HG03457 (cell line): ENCODE measurements around the gene HOXA13.

Experiments used
- ATAC-seq: cut with Tn5 transposase; IDR thresholded peaks from one replicate; pipeline ENCODE4 v1.9.1; 2021; ENCODE audit warnings: moderate number of reproducible peaks; ENCODE audit not compliant: unreplicated experiment

The HOXA13 gene

DNA sequence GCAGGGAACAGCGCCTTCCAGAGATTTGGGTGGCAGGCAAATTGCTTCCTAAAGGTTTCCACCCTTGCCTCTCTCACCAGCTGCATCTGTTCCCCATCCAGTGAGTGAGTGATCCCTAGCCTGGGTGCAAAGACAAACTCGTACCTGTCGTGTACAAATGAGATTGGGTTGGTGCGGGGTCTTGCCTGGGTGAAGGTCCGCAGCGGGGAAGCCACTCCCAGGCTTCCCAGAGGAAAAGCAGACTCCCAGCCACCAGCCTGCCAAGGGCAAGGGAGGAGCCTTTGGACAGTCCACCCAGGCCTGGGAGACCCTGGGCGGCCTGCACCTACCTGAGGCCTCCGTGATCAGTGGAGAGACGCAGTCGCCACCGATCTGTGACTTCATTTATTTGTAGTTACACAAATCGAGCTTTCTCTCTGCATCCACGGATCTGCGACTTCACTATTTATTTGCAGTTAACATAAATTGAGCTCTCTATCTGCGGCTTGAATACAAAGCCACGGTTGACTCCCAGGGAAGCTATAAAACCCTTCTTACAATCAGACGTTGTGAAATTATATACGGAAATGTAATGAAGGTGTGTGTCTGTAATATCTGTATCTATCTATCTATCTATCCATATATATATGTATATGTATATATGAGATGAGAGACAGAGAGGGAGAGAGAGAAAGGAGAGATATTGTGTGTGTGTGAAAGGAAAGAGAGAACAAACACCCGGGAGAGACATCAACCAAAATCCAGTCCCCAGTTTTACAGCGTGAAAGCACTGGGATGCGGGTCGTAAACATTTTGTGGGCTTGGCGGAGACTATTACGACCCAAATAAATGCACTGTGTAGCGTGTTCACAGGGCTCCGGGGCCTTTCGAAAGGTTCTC lies 40.4 kb downstream of the HOXA13 start:
- no peak for ATAC-seq

DNA sequence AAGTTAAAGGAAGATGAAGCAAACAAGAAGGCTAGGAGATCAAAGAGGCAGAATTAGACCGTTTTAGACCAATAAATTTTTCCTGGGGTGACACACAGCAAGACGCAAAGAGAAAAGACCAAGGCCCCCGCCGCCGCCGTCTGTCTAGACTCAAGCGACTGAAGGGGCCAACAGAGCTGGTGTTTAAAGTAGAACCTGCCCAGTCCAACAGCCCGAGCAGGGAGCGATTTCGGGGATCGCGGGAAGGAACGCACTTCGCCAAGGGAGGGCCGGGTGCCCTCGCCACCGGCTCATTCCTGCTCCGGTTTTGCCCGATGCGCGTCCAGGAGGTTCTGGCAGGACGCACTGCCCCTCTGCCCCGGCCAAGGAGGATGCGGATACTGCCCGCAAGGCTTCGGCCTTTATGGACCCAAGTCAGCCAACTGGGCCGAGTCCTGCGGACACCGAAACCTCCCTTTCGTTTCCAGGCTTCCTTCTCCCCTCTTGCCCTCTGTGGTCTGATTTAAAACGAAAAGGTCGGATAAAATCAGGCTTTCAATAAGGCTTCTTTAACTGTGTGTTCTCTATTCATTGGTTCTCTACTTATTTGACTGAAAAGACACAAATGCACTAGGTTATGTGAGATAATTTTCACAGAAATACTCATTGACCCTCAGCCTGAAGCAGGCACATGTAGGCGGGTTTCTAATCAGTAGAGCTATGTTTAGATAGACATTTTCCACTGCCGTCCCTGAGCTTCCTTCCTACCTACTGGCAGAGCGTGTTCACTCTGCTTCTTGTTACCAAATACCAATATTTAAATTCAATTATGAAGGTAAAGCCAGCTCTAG lies 41.2 kb downstream of the HOXA13 start:
- ATAC-seq = no peak

DNA sequence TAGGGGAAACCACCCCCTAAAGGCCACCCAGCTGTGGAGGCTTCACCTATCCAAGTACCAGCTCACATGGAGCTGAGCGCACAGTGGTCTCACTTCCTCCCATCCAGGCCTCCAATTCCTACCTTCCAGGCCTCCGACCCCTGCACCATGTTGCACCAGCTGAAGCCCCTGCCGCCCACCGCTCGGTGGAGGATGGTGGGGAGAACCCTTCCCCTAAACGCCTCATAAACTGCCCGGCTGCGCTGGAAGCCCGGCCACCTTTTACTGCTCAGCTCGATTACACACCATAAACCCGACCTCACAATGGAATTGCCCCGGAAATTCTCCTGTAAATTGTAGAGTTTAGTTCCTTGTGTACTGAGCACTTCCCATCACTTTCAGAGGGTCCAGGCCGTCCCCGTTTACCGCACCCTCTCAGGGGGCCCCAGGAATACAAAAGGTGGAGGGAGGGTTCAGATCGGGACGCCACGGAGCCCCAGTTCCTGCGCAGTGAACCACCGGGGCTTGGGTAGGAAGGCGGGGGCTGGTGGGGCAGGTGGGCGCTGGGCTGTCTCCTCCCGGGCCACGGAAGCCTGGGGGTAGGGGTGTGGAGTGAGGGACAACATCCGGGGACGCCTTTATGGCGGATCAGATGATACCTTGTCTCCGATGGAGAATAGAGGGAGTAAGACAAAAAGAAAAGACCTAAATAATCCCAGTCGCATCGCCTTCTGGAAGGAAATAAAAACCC lies 42.0 kb downstream of the HOXA13 start:
- no peak for ATAC-seq

DNA sequence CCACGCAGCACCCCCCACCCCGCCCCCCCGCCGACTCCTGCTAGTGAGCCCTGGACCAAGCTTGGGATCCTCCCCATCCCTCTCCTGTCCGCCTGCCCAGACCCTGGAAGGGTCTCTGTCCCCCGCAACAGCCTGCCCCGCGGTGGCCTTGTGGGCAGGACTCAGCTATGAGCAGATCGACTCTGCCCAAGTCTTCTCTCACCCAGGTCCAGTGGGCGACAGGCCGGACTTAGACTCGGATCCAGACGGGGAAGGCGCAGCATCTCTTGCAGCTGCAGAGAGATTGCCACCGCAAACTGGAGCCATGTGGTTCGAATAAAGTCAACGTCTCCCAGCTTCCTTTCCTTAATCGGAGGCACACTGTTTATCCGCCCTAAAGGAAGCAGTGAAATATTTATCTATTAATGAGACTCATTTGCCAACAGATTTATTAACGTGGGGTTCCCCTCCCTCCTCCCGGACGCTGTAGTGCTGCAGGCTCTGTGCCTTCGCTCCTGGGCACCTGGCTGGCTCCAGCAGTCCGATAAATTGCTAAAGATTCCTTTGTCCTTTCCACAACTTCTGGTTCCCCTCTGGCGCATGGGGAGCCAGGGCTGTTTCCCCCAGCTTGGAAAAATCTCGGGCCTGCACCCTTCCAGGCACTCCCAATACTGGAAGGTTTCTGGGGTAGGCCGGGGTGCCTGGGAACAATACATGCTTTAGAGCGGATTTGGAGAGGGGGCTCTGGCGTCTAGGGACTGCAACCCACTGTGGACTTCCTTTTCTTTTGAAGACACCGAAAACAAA lies 42.8 kb downstream of the HOXA13 start:
- ATAC-seq = no peak

DNA sequence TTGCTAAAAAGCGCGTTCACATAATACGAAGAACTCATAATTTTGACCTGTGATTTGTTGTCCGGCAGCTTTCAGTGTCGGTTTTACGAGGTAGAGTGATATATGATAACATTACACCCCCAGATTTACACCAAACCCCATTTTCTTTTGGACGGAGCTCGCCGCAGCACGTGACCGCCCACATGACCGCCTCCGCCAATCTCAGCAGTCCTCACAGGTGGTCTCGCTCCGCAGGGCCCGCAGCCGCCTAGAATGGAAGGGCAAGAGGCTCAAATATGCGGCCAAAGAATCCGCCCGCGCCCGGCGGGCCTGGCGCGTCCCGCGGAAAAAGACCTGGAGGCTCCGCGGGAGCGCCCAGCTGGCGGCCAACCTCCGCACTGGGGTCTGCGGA lies 43.4 kb downstream of the HOXA13 start, which contains the start of gene HOXA7:
Gene HOXA7, minus strand, starts transcription at position 168 of the 391 bp plus-strand sequence. Its CDS starts 130 bp downstream, at position 38.
- ATAC-seq = no peak

DNA sequence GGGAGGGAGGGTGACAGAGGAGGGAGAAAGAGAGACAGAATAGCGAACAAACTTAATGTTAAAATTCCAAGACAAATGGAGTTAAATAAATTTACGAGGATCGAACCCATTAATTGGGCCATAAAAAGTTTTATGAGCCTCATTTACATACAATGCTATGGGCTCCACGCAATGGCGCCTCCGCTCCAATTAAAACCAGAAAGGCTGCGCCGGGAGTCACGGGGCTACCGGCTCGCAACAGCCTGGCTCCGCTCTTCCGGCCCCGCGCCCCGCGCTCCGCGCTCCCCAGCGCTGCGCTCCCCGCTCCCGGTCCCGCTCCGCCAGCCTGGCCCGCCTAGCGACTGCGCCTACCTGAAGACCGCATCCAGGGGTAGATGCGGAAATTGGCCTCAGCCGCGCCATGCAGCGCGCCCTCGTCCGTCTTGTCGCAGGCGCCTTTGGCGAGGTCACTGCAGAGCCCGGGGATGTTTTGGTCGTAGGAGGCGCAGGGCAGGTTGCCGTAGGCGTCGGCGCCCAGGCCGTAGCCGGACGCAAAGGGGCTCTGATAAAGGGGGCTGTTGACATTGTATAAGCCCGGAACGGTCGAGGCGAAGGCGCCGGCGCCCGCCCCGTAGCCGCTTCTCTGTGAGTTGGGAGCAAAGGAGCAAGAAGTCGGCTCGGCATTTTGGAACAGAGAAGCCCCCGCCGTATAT lies 43.9 kb downstream of the HOXA13 start:
- no peak for ATAC-seq

DNA sequence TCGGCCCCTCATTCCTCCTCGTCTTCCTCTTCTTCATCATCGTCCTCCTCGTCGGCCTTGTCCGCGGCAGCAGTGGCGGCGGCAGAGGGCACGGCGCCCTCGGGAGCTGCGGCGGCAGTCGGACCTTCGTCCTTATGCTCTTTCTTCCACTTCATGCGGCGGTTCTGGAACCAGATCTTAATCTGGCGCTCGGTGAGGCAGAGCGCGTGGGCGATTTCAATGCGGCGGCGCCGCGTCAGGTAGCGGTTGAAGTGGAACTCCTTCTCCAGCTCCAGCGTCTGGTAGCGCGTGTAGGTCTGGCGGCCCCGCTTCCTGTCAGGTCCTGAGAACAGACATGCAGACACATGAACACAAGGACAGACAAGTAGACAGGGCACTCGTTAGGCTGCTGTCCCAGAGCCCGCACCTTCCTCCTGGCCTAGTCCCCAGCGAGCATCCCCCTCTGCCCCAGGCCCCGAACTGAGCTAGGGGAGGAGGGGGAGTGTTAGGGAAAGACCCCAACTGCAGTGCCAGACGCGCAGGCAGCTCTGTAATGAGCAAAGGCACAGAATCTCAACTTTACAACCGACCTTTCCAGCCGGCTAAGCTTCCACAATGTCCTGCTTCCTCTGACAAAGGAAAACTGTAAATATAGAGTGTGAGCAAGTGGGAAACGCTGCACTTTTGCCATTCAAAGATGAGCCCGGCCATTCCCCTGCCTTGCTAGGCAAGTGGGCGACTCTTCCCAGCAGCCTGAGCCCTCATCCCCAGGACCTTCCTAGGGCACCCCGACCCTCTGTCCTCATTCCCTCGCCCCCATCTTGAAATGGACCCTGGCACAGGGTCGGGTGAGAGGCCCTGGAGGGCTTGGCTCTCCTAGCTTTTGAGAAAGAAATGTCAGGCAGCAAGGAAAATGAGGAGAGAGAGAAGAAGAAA lies 44.7 kb downstream of the HOXA13 start:
- ATAC-seq = no peak

DNA sequence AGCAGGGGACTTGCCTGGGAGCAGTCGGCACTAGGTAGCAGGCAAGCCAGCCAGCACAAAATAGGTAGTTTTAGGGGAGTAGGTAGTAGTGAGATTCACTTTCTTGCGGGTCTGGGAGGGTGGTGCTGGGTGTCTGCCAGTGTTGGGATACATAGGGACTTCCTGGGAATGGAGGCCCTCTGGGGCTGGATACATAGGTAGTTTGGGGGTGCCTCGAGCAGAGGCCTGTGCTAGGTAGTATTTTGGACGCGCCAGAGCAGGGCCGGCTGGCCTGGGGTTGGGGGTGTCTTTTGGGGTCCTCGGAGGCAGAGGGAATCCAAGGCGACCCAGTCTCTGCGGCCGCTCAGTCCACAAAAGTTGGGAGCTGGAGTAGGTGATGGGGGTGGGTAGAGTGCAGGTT lies 45.5 kb downstream of the HOXA13 start:
- ATAC-seq = no peak

DNA sequence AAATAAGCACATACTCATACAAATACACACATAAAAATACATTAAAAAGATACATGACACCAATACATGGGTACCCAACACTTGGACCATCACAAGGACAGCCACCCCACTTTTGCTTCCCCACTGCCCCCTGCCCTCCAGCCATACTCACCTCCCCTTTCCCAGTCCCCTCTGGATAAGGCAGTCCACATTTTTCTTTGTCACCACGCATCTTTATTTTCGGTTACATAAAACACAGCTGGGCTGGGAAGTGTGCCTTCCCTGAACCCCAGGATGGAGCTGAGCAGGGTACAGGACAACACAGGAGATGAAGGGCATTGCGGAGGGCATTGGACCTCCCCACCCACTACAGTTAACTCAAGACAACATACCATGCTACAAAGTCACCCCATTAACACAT lies 46.4 kb downstream of the HOXA13 start:
- ATAC-seq = no peak

DNA sequence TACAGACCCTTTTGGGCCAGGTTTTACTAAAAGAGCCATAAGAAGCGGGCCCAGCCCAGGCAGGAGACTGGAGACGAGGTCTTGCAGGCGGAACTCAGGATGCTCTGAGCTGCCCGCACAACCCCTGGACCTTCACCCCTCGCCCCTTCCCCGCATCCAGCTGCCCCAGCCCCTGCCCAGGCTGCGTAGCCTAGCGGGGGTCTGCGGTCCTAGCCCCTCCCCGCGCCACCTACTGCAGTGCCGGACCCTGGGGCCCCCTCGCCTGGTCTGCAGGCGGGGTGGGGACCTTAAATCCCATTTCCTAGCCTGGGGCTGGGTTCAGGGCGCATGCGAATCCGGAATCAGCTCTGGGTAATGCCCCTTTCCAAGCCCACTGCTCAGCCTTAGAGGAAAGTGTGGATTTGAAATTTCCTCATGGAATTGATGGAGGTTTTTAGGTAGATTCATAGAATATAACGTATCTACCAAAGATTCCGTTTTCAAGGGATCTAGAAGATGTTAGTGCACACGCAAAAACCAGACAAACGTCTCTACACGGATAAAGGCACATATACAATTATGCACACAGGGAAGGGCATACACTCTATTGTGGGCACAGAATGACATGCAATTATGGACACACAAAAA lies 47.0 kb downstream of the HOXA13 start:
- no peak for ATAC-seq

DNA sequence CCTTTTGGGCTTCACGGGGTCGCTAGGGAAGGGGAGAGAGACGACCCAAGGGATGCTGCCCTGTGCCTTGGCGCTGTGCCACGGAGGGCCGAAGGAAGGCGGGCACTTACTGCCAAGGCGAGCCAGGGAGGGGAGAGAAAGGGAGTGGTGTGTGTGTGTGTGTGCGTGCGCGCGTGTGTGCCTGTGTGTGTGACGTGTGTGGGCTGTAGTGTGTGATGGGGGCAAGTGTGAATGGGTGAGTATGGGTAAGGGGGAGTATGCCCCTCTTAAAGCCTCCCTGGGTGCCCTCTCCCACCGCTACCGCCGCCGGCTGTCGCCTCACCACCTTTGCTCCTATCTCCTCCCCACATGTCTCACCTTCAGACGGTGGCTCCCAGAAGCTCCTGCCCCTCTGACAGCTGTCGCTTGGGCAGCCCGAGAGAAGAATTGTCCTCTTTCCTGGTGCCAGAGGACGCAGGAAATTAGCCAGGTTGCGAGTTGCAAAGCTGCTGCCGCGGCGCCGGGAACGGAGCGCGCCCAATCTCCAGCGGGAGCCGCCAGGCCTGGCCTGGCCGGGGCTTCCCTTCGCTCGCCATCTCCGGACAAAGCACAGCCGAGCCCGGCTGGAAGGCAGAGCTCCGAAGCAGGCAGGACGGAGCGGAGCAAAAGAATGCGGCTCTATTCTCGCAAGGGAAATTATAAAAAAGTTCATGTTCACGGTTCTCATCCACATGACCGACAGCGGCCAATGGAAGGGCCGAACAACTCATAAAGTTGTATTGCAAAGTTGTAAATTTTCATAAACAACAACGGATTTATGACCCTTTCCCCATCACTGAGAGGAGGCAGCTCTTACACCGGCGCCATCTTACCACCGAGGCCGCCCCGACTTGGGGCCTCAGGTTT lies 47.7 kb downstream of the HOXA13 start, which contains the start of gene HOXA3:
Gene HOXA3, minus strand, starts transcription at position 653 of the 885 bp plus-strand sequence. CDS start 41,943 bp downstream, outside the sequence.
- ATAC-seq = no peak

DNA sequence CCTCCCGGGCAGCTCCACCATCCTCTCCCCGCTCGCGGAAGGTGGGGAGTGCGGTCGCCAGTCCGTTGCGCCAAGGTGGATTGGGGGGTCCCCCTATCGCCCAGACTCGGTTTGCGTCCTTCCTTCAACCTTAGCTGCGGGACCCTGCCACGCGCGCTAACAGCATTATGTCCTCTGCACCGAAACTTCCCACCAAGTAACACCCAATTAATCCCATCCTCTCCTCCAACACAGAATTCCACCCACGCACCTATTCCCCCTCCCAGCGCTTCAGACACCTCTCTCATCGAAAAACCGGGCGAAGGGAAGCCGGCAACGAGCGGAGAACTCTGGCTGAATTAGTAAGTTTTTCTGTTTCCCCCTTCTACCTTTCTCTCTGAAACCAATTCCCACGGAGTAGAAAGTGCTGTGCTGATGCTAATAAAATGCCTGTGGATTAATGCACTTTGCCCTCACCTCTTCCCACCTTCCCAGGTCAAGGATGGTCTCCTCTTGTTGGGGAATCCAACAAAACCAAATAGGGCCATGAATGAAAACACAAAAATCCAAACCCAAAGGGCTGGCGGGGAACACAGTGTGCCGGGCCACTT lies 48.5 kb downstream of the HOXA13 start:
- no peak for ATAC-seq

DNA sequence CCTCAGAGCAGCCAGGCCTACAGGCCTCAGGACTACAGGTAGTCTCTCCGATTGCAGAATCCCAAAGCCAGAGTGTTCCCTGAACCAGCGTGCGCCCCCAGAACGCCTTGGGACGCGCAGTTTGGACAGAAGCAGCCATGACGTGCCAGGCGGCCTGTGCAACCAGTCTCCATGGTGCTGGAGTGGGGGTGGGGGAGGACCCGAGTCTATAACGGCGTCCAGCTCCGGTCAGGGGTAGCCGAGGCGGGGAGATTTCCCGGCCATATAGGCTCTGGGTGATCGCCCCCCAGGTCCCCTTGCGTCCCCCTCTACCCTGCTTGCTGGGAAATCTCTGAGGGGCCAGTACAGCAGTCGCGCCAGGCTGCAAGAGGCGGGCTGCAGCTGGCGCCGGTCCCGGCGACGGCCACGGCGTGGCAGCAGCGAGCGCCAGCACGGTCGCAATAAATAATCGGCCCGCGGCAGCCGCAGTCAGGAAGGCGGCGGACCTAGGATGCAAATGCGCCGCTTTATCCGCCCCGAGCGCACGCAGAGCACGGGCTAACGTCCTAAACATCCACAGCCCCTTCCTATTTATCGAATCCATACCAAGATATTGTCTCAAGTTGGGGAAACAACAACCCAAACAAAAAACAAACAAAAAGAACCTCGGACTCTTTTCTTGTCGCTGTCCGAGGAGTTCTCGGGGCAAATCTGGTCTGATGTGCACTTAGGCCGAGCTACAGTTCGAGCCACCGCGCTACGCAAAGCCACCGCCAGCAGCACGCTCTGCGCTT lies 49.1 kb downstream of the HOXA13 start:
- no peak for ATAC-seq

DNA sequence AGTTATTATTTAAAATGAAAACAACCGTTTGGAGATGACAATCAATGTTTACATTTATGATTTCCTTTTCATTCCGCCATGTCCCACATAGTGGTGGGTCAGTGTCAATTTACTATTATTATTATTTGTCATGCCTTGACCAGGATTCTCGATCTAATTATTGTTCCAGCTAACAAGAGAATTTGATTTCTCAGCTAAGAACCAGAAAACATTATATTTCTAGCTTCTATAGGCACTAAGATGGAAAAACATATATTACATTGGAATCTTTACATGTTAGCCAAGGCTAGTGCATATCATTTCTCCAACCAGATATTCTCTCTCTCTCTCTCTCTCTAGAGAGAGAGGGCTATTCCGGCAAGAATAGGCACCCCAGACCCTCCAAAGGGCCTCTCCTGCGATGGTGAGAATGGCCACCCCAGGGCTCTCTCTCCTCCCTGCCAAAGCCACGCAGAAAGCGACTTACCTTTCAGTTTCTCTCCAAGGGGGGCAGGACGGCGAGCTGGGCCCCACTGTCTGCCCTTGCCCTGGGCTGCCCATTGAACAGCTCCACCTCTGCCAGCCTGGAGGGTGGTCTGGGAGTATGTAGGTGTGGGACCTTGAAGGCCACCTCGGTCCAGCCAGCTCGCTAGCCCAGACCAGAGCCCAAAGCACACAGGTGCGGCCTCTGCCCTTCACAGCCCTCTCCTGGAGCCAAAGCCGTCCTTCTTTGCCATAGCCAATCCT lies 49.9 kb downstream of the HOXA13 start:
- no peak for ATAC-seq
